NCI-H82 treated with DMSO at 0.1 percent for 48 hours (cell line): ENCODE results near the gene FPGS.

Experiments
- DNase-seq: peaks from one replicate; lab custom pipeline; 2025; ENCODE audit not compliant: unreplicated experiment; lab: John Stamatoyannopoulos, UW

The FPGS gene

GRCh38 chr9:127810378-127811187 is 7.9 kb downstream of the FPGS start:
- DNase-seq, result no peak

DNA sequence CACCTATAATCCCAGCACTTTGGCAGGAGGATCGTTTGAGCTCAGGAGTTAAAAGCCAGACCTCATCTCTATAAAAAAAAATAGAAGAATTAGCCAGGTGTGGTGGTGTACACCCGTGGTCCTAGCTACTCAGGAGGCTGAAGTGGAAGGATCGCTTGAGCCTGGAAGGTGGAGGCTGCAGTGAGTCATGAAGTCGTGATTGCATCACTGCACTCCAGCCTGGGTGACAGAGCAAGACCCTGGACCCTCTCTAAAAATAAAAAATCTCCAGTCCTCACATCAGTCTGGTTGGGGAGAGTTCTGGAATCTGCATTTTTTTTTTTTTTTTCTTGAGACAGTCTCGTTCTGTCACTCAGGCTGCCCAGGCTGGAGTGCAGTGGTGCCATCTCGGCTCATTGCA is 9.3 kb downstream of the FPGS start:
- DNase-seq, result no peak

DNA sequence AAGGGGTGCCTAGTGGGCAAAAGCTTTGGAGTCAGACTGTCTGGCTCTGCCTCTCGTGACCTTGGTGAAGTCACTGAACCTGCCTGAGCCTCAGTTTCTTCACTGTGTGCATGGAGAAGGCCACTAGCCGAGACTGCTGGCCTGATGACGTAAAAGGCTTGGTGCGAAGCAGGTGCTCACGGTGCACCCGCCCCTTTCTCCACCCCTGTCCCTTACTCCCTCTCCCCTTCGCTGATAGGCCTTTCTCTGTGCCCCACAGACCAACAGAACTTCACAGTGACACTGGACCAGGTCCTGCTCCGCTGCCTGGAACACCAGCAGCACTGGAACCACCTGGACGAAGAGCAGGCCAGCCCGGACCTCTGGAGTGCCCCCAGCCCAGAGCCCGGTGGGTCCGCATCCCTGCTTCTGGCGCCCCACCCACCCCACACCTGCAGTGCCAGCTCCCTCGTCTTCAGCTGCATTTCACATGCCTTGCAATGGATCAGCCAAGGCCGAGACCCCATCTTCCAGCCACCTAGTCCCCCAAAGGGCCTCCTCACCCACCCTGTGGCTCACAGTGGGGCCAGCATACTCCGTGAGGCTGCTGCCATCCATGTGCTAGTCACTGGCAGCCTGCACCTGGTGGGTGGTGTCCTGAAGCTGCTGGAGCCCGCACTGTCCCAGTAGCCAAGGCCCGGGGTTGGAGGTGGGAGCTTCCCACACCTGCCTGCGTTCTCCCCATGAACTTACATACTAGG is 10.4 kb downstream of the FPGS start:
- no peak for DNase-seq

DNA sequence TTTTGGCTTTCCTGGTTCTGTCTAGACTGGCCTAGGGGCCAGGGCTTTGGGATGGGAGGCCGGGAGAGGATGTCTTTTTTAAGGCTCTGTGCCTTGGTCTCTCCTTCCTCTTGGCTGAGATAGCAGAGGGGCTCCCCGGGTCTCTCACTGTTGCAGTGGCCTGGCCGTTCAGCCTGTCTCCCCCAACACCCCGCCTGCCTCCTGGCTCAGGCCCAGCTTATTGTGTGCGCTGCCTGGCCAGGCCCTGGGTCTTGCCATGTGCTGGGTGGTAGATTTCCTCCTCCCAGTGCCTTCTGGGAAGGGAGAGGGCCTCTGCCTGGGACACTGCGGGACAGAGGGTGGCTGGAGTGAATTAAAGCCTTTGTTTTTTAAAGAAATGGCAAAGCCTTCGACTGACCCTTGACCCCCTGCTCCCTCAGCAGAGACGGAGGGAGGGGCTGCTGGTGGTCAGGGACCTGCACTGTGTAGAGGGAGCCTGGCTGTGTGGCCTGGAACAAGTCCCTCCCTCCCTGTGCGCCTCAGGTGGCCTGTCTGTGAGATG is 11.1 kb downstream of the FPGS start:
- no peak for DNase-seq

DNA sequence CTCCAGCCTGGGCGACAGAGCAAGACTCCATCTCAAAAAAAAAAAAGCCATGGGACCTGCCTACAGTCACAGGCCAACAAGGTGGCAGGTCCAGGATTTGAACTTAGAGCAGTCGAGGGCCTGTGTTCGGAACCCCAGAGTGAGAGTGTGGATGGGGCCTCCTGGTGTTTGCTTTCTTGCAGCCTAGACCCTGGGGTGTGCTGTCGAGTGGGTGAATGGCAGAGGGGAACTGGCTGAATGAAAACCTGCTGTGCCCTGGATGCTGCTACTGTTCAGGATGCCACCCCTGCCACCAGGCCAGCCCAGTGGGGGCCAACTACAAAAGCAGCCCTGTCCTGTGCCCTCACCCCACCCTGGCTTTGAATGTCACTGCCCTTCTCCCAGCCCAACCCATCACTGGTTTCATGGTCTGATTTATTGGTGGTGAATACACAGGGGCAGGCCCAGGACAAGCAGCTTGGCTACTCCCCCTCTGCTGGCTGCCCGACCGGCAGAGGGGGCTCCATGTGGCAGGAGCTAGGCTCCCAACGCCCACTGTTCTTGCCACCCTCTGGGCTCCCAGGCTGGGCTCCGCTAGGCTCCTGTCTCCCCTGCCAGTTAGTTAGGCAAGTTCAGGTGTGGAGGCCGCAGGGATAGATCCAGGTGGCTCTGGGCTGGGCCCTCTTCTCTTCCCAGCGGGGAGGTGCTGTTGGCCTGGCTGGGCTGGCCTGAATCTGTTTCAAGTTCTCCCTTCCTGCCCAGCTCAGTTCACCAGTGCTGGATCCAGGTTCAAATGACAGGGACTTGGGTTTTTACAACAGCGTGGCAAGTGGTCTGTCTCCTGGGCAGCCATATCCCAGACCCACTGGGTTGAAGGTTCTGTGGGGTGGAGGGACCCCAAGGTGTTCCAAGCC is 12.2 kb downstream of the FPGS start:
- no peak for DNase-seq

DNA sequence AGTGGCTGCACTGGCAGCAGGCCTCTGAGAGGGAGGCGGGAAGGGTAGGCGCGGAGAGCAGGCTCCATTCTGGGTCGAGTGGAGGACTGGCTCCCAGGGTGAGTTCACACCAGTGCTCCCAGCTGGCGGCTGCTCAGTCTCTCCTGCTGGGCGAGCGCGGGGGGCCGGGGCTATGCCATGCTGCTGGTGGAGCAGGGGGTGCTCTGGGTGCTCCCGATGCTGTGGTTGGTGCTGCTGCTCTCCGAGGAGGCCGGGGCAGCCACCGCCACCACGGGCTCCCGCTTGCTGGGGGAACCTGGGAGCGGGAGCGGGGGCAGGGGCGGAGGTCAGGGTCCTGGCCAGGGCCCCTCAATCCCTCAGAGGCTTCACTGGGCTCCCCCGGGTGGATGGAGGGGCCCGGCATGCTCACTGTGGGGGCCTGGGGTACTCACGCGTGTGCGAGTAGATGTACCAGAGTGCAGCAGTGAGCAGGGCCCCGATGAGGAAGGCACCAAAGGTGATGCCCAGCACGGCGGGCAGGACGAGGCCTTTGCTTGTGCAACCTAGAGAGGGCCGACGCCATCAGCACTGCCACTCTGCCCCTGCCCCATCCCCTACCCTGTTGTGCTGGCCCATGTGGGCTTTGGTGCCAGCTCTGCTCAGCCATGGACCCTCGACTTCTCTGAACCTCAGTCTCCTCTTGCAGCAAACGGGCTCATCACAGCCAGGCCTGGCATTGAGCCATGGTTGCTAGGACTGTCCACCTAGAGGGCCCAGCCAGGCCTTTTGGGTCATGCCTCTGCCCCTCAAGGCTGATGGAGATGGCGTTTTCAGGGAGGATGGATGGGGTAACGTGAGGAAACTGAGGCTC is 13.1 kb downstream of the FPGS start:
- DNase-seq, result no peak

DNA sequence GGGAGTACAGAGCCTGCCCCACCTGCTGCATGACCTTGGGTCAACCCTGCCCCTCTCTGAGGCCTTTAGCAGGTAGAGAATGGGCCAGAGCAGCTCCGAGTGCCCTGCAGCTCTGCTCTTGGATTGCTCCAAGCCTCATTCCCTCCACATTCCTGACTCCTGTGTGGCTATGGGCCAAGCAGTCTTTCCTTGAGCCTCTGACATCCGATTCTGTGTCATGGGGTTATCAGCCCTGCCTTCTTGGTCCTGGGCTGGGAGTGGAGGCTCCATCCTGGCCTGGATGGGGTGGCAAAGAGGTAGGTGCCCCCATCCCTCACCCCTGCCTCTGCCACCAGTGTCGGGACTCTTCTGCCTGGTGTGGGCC is 13.7 kb downstream of the FPGS start:
- DNase-seq, result no peak

- no peak for DNase-seq
Measured at GRCh38 chr9:127816728-127817127, 14.0 kb downstream of the FPGS start.

- no peak for DNase-seq
Measured at GRCh38 chr9:127817881-127818434, 15.3 kb downstream of the FPGS start.

- no peak for DNase-seq
Measured at GRCh38 chr9:127818574-127818973, 15.9 kb downstream of the FPGS start.

- no peak for DNase-seq
Measured at GRCh38 chr9:127822108-127822507, 19.4 kb downstream of the FPGS start.

GRCh38 chr9:127825319-127826051 is 22.8 kb downstream of the FPGS start:
- DNase-seq, result peak; percentile 1

GRCh38 chr9:127826253-127826913 is 23.7 kb downstream of the FPGS start:
- DNase-seq, result no peak

DNA sequence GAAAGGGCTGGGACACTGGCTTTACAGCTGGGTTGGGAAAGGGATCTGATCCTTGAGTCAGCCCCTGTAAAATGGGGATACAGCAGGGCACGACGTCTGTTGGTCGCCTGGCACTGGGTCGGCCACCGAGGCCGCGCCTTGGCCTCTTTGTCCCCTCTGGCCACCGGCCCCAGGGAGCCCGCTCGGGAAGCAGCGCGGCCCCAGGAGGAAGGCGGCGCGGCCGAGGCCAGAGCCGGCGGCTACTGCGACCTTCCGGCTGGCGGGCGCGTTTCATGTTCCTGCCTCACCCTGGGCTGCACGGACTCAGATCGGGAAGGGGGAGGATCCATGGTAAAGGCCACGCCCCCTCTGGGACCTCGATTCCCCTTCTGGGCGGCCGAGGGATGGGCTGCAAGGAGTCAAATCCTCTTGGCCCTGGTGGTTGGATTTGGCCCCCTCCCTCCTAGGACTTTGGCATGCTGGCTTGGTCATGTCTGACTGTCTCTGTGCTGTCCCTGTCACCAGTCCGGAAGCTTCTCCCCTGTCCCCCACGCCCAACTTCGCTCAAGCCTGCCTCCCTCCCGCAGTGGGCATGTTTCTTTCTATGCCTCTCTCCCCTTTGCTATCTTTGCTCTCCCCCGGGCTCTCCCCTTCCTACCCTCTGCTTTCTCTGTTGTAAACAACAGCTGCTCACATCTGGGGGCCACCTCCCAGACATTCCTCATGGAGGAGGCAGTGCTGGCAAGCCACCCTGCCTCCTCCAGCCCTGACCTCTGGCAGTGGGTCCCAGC is 25.8 kb downstream of the FPGS start:
- DNase-seq, result peak; percentile 50

DNA sequence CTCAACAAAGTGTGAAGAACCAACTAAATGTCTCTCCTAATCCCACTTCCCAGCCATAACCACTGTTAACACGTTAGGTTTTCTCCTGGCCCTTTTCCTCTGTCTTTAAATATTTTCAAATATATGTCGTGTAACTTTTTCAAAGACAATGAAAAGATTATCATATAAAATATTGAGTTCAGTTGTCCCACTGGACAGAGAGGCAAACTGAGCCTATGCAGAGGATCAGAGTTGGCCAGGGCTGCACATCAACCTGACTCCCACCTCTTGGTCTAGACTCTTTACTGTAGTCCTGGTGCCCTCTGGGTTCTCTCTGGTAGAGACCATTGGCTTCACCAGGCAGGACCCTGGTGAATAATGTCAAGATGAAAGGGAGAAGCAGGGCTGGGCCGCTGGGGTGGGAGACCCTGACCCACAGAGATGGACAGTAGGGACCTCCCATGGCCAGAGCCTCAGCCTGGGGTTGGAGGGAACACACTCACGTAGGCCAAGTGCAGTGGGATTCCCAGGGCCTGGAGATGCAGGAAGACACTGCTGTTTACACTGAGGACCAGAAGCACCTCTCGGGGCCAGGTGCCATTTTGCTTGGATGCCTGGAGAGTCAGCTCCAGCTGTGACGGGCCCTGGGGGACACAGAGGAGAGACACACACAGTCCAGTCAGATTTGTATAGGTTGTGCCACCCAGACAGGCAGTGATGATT is 26.7 kb downstream of the FPGS start:
- DNase-seq, result no peak

DNA sequence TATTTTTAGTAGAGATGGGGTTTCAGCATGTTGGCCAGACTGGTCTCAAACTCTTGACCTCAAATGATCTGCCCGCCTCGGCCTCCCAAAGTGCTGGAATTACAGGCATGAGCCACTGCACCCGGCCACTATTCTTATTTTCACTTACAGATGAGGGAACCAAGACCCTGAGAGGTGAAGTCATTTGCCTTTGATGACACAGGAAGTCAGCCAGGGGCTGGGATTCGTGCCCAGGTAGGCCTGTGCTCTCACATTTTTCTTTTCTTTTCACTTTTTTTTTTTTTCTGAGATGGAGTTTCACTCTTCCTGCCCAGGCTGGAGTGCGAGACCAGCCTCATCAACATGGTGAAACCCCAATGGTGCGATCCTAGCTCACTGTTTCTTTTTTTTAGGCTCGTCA is 29.6 kb downstream of the FPGS start:
- no peak for DNase-seq

DNA sequence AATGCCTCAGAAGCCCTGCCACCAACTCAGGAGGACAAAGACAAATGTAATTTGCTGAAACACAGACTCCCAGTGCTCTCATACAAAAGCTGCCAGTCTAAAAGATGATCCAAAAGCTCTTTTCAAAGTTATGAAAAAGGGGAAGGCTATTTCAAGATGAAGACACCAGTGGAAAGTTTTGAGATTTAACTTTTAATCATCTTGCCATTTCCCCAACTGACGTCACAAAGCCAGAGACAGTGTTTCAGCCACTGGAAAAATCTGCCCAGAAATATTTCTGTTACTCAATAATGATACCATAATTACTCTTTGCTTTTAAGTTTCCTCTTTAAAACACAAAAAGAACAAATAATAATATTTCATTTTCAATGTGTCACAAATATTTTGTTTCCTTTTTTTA is 30.9 kb downstream of the FPGS start:
- no peak for DNase-seq
